NB4 (cell line): ENCODE data around the gene KLHL21.

ENCODE experiments used
- CTCF ChIP-seq: IDR thresholded peaks from one replicate; pipeline ENCODE4 v1.5.1; 2012; ENCODE audit warnings: low read depth, low read length
- MAX ChIP-seq: IDR thresholded peaks from 2 replicates; pipeline ENCODE4 v1.6.1; 2011; ENCODE audit warnings: low read depth, low read length
- POLR2A ChIP-seq: IDR thresholded peaks from 2 replicates; pipeline ENCODE4 v1.6.1; 2011; ENCODE audit warnings: mild to moderate bottlenecking; ENCODE audit not compliant: insufficient read length; ENCODE audit errors: extremely low read depth

GRCh38 chr1:6585841-6586240 is 16.8 kb downstream of the KLHL21 start:
- no peak for TF ChIP-seq CTCF
- no peak for TF ChIP-seq MAX
- TF ChIP-seq POLR2A, result no peak
